Lower leg skin (tissue), 3 donors: ENCODE measurements around the gene CDKN2B-AS1.

ENCODE experiments used
- POLR2A ChIP-seq, 2 donors: fragments of 450-650 bp; IDR thresholded peaks; one replicate each; pipeline ENCODE4 v1.6.1; 2016 to 2017; ENCODE audit warnings: antibody characterized with exemption in 2 of 2, mild to moderate bottlenecking in 1 of 2, moderate library complexity in 1 of 2
- TF ChIP-seq, protein P1 (sequence below), 3 donors: fragments of 450-650 bp; IDR thresholded peaks; one replicate each; pipeline ENCODE4 v1.5.1; 2016; ENCODE audit warnings: antibody characterized with exemption in 3 of 3, mild to moderate bottlenecking in 3 of 3, moderate library complexity in 2 of 3

DNA sequence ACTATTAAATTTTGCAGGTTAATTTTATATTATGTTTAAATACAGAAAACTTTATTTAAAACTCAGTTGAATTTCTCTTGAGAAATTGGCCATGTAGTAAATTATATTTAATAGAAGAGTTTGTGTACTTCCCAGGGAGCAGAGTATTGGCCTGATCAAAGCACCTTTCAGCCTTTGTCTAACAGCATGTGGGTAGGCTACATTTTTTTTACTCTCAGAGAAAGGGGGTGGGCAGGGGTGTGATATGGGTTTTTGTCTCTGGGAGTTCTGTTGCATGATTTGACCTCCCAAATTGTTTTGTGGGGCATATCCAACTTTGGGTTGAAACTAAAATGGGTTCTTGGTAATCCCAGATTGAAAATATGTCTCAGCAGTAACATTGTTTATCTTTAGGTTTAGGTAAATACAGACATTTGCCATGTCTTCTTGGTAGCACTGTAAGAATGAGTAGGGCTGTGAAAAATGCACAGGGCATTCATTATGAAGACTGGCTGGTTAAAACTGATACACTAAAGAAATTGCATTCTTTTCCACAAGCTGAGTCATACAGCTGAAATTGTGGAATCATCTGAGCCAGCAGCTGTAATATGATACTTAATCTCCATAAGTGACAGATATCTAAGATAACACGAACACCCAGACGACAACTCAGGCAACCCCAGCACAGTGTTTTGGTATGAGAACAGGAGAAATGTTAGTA lies 89.9 kb downstream of the CDKN2B-AS1 start:
- TF ChIP-seq, protein P1, sequence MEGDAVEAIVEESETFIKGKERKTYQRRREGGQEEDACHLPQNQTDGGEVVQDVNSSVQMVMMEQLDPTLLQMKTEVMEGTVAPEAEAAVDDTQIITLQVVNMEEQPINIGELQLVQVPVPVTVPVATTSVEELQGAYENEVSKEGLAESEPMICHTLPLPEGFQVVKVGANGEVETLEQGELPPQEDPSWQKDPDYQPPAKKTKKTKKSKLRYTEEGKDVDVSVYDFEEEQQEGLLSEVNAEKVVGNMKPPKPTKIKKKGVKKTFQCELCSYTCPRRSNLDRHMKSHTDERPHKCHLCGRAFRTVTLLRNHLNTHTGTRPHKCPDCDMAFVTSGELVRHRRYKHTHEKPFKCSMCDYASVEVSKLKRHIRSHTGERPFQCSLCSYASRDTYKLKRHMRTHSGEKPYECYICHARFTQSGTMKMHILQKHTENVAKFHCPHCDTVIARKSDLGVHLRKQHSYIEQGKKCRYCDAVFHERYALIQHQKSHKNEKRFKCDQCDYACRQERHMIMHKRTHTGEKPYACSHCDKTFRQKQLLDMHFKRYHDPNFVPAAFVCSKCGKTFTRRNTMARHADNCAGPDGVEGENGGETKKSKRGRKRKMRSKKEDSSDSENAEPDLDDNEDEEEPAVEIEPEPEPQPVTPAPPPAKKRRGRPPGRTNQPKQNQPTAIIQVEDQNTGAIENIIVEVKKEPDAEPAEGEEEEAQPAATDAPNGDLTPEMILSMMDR (IDR thresholded peaks at IDR 0.05) = no peak
- no peak for TF ChIP-seq POLR2A (IDR thresholded peaks at IDR 0.05)
